IMR-90 (cell line): ENCODE measurements around the gene SLC24A3. TPM values are rescaled to one million over a fixed set of nuclear protein-coding genes. Genes with fewer than 3 reads are reported as not detected.

ENCODE experiments used
- ATAC-seq: fragments of 200-7000 bp; cut with Tn5 transposase; 2 replicates; pipeline ENCODE4 v1.9.1; 2020; ENCODE audit warnings: low read depth, mild to moderate bottlenecking, moderate library complexity
- BruUV-seq: library from RNA; stranded (reverse); fragments of 400-500 nt; replicated peaks from 2 replicates; lab custom pipeline; 2021; lab: Mats Ljungman, UMichigan
- CTCF ChIA-PET: fragments of 300-600 bp; formaldehyde crosslinking; extraction: SDS; loops from one replicate; lab custom pipeline; 2021; ENCODE audit warnings: antibody characterized with exemption; lab: Yijun Ruan, JAX
- POLR2A ChIA-PET: fragments of 300-600 bp; sonication (Branson Sonifier 250); formaldehyde crosslinking; loops from one replicate; lab custom pipeline; 2022; ENCODE audit warnings: antibody characterized with exemption; ENCODE audit not compliant: unreplicated experiment; lab: Charles Lee
- DNase-seq: peaks from one replicate; pipeline ENCODE4 v3.0.0; 2013
- H2AFZ ChIP-seq: replicated peaks from 2 replicates; pipeline ENCODE3; 2013; ENCODE audit warnings: low read length, mild to moderate bottlenecking; ENCODE audit not compliant: poor library complexity
- H2AK5ac ChIP-seq: 2 replicates; pipeline ENCODE4 v1.6.1; 2013; ENCODE audit warnings: low read depth, low read length, inconsistent platforms
- H2AK9ac ChIP-seq: replicated peaks from 2 replicates; pipeline ENCODE3; 2013; ENCODE audit warnings: mild to moderate bottlenecking, low read depth, low read length, moderate library complexity; ENCODE audit not compliant: poor library complexity
- H2BK120ac ChIP-seq: 2 replicates; pipeline ENCODE4 v1.6.1; 2013; ENCODE audit warnings: low read depth, low read length, inconsistent platforms
- H2BK15ac ChIP-seq: 3 replicates; pipeline ENCODE4 v1.6.1; 2013; ENCODE audit warnings: low read depth, low read length, inconsistent platforms
- H2BK20ac ChIP-seq: 2 replicates; pipeline ENCODE4 v1.6.1; 2013; ENCODE audit warnings: low read depth, mild to moderate bottlenecking, inconsistent platforms, low read length, moderate library complexity
- H2BK5ac ChIP-seq: 2 replicates; pipeline ENCODE4 v1.6.1; 2013; ENCODE audit warnings: mild to moderate bottlenecking, low read depth, low read length, inconsistent platforms; ENCODE audit not compliant: poor library complexity, severe bottlenecking
- H3K14ac ChIP-seq: replicated peaks from 2 replicates; pipeline ENCODE4 v1.6.1; 2013; ENCODE audit warnings: low read depth, low read length, inconsistent platforms
- H3K18ac ChIP-seq: 2 replicates; pipeline ENCODE4 v1.6.1; 2013; ENCODE audit warnings: low read depth, low read length, control low read depth
- H3K23ac ChIP-seq: 2 replicates; pipeline ENCODE4 v1.6.1; 2013; ENCODE audit warnings: low read depth, low read length, inconsistent platforms
- H3K27ac ChIP-seq: 2 replicates; pipeline ENCODE4 v1.5.1; 2013; ENCODE audit warnings: mild to moderate bottlenecking, control low read depth, low read length; ENCODE audit not compliant: insufficient read depth
- H3K27me3 ChIP-seq: 2 replicates; pipeline ENCODE4 v1.6.1; 2013; ENCODE audit warnings: low read length; ENCODE audit not compliant: control insufficient read depth, insufficient read depth
- H3K36me3 ChIP-seq: 2 replicates; pipeline ENCODE4 v1.6.1; 2013; ENCODE audit warnings: low read length, mixed read lengths; ENCODE audit not compliant: control insufficient read depth, insufficient read depth
- H3K4ac ChIP-seq: 2 replicates; pipeline ENCODE4 v1.6.1; 2013; ENCODE audit warnings: low read depth, low read length, inconsistent platforms
- H3K4me1 ChIP-seq: 2 replicates; pipeline ENCODE4 v1.6.1; 2013; ENCODE audit warnings: low read length, mixed read lengths; ENCODE audit not compliant: control insufficient read depth, insufficient read depth
- H3K4me2 ChIP-seq: 2 replicates; pipeline ENCODE4 v1.6.1; 2013; ENCODE audit warnings: low read depth, mild to moderate bottlenecking, control low read depth, low read length, moderate library complexity
- H3K4me3 ChIP-seq: 2 replicates; pipeline ENCODE4 v1.5.1; 2013; ENCODE audit warnings: low read depth, mild to moderate bottlenecking, control low read depth, low read length, moderate library complexity; ENCODE audit not compliant: insufficient read depth
- H3K56ac ChIP-seq: 2 replicates; pipeline ENCODE4 v1.6.1; 2013; ENCODE audit warnings: low read length, inconsistent platforms; ENCODE audit not compliant: insufficient read depth; ENCODE audit errors: extremely low read depth
- H3K79me1 ChIP-seq, 2 experiments: 2 replicates each; pipeline ENCODE4 v1.6.1; 2013; ENCODE audit warnings: low read length in 2 of 2, inconsistent platforms in 1 of 2, low read depth in 1 of 2
- H3K9ac ChIP-seq: 2 replicates; pipeline ENCODE4 v1.6.1; 2013; ENCODE audit warnings: low read depth, low read length, control low read depth
- H3K9me1 ChIP-seq: 2 replicates; pipeline ENCODE4 v1.6.1; 2013; ENCODE audit warnings: low read length, inconsistent platforms; ENCODE audit not compliant: insufficient read depth
- H3K9me3 ChIP-seq: 2 replicates; pipeline ENCODE4 v1.6.1; 2013; ENCODE audit warnings: low read length; ENCODE audit not compliant: control insufficient read depth, insufficient read depth
- H4K20me1 ChIP-seq: 2 replicates; pipeline ENCODE4 v1.6.1; 2013; ENCODE audit warnings: low read length, inconsistent platforms; ENCODE audit not compliant: insufficient read depth
- H4K5ac ChIP-seq: 2 replicates; pipeline ENCODE4 v1.6.1; 2013; ENCODE audit warnings: mild to moderate bottlenecking, low read depth, low read length, control low read depth
- H4K8ac ChIP-seq, 2 experiments: 2 replicates each; pipeline ENCODE4 v1.6.1; 2013; ENCODE audit warnings: low read depth in 2 of 2, low read length in 2 of 2, control low read depth in 1 of 2, inconsistent platforms in 1 of 2
- H4K91ac ChIP-seq: 2 replicates; pipeline ENCODE4 v1.6.1; 2013; ENCODE audit warnings: low read depth, low read length, inconsistent platforms; ENCODE audit not compliant: insufficient read depth
- CEBPB ChIP-seq: IDR thresholded peaks from 2 replicates; pipeline ENCODE4 v1.6.1; 2012; ENCODE audit warnings: low read depth, low read length, improper control_type of control experiment
- CTCF ChIP-seq: conservative IDR thresholded peaks from 2 replicates; pipeline ENCODE4 v1.5.1; 2012; ENCODE audit warnings: mild to moderate bottlenecking, low read depth, low read length, improper control_type of control experiment
- FOS ChIP-seq: fragments of 150-350 bp; IDR thresholded peaks from 2 replicates; pipeline ENCODE4 v1.6.1; 2016; ENCODE audit warnings: low read depth, low read length
- MAZ ChIP-seq: IDR thresholded peaks from 2 replicates; pipeline ENCODE4 v1.6.1; 2012; ENCODE audit warnings: low read depth, mild to moderate bottlenecking, low read length, improper control_type of control experiment, moderate library complexity, borderline replicate concordance
- RAD21 ChIP-seq: IDR thresholded peaks from 2 replicates; pipeline ENCODE4 v1.6.1; 2012; ENCODE audit warnings: low read length, improper control_type of control experiment
- RCOR1 ChIP-seq: IDR thresholded peaks from 2 replicates; pipeline ENCODE4 v1.6.1; 2012; ENCODE audit warnings: mild to moderate bottlenecking, low read length, improper control_type of control experiment; ENCODE audit not compliant: insufficient replicate concordance
- WGBS, 2 experiments: methylation state at CpG; one replicate each; pipeline versions ENCODE4 v1.1.5 to v1.1.7; 2013; ENCODE audit warnings: missing lambda C conversion rate in 2 of 2; ENCODE audit not compliant: insufficient read length in 1 of 2; ENCODE audit errors: extremely low coverage in 2 of 2; 5-methylcytosine and 5-hydroxymethylcytosine counted together
- dilution Hi-C: fragments of 300-500 bp; cut with HindIII; formaldehyde crosslinking; loops from one replicate; pipeline ENCODE4 v1.14.3; 2018; ENCODE audit warnings: low sequenced_read_pairs; ENCODE audit not compliant: unreplicated experiment
- in situ Hi-C: fragments of 300-500 bp; cut with MboI; formaldehyde crosslinking; loops from 3 replicates; pipeline ENCODE4 v1.14.3; 2019; ENCODE audit warnings: low sequenced_read_pairs, inconsistent platforms, mixed read lengths
- intact Hi-C: fragments of 100-400 bp; cut with micrococcal nuclease; formaldehyde crosslinking; loops from 2 replicates; pipeline ENCODE4 v1.10.0; 2022
- polyA plus RNA-seq, 3 experiments: library from polyadenylated mRNA; depleted of rRNA; stranded (reverse); fragments of >200 nt; gene quantifications; 2 replicates each; pipeline ENCODE4 v1.2.3, GENCODE V29; 2012; ENCODE audit warnings: low replicate concordance in 1 of 3
- total RNA-seq: library from RNA; depleted of rRNA; stranded (reverse); fragments of >200 nt; gene quantifications from 2 replicates; pipeline ENCODE4 v1.2.3, GENCODE V29; 2012

The SLC24A3 gene
- total and polyA plus RNA-seq, 2 of the 4 experiments (the other 2 are of a cell fraction): not detected

GRCh38 chr20:19375395-19375794, 163.0 kb downstream of the SLC24A3 start:
- Histone ChIP-seq H4K91ac (no peak overlapping the region), H3K27me3 (no peaks in the 10 kb centered on the region), H2AFZ (no peak overlapping the region), H3K4ac (no peak overlapping the region), H3K4me2 (no peak overlapping the region), H3K9me3 (no peaks in the 10 kb centered on the region), H3K79me1 (no peaks in the 10 kb centered on the region), H3K27ac (no peak overlapping the region), H2AK9ac (no peak overlapping the region), H4K5ac (no peak overlapping the region), H2BK20ac (no peak overlapping the region), H2BK5ac (no peak overlapping the region), H2AK5ac (no peak overlapping the region), H3K4me1 (no peaks in the 10 kb centered on the region), H3K56ac (no peak overlapping the region), H3K36me3 (no peaks in the 10 kb centered on the region), H3K4me3 (no peak overlapping the region), H3K9ac (no peak overlapping the region), H3K14ac (no peak overlapping the region), H4K8ac (no peak overlapping the region), H3K18ac (no peak overlapping the region), H2BK15ac (no peak overlapping the region), H2BK120ac (no peak overlapping the region), H3K23ac (no peak overlapping the region), H4K20me1 (no peaks in the 10 kb centered on the region), H3K9me1 (no peaks in the 10 kb centered on the region)
- ChIA-PET CTCF (no interaction called here), POLR2A (no interaction called here)
- intact Hi-C loops: no loop called here
- no peak for DNase-seq
- TF ChIP-seq MAZ (no peak), FOS (no peak), CTCF (no peak), CEBPB (no peak), RCOR1 (no peak), RAD21 (no peak)
- no peak for ATAC-seq
- dilution Hi-C loops: no loop called here
- WGBS, 2 experiments: 20% methylated on average over 1 of the region's 6 CpGs; no CpG with 5 or more reads in 1 of the 2 experiments
- no TSS peak for BruUV-seq
- in situ Hi-C loops: no loop called here
